ENCODE results near the gene EP400.

DNA sequence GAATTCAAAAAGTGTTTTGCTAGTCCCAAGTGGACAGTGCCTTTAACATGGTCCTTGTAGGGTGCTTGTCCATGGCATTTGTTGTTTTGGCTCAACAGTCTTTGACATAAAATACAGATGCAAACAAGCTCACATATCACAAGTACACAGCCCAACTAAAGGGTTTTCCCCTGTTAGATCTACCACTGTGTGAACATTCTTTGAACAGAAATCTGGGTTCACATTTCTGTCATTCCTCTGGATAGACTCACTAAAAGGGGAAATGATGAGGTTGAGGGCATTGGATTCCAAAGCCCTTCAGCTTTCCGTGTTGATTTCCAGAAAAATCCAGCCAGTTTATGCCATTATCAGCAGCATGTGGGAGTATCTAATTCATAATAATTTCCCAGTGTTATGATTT is 54.1 kb downstream of the EP400 start:
- TF ChIP-seq, protein P1, sequence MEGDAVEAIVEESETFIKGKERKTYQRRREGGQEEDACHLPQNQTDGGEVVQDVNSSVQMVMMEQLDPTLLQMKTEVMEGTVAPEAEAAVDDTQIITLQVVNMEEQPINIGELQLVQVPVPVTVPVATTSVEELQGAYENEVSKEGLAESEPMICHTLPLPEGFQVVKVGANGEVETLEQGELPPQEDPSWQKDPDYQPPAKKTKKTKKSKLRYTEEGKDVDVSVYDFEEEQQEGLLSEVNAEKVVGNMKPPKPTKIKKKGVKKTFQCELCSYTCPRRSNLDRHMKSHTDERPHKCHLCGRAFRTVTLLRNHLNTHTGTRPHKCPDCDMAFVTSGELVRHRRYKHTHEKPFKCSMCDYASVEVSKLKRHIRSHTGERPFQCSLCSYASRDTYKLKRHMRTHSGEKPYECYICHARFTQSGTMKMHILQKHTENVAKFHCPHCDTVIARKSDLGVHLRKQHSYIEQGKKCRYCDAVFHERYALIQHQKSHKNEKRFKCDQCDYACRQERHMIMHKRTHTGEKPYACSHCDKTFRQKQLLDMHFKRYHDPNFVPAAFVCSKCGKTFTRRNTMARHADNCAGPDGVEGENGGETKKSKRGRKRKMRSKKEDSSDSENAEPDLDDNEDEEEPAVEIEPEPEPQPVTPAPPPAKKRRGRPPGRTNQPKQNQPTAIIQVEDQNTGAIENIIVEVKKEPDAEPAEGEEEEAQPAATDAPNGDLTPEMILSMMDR (IDR thresholded peaks at IDR 0.05), result no peak
- TF ChIP-seq ZFX (IDR thresholded peaks at IDR 0.05; ENCODE audit: borderline replicate concordance), result no peak
